ENCODE data around the gene INPP5J.

- TF ChIP-seq CTCF (IDR thresholded peaks at IDR 0.05) (no peak), POLR2A (IDR thresholded peaks at IDR 0.05) (no peak)
Measured at GRCh38 chr22:31148488-31148887, 25.7 kb downstream of the INPP5J start.
